Activated CD8-positive, alpha-beta T cell treated with anti-CD3 and anti-CD28 coated beads for 36 hours (primary cell): ENCODE data around the gene KCNG1. TPM values are rescaled to one million over a fixed set of nuclear protein-coding genes. Genes with fewer than 3 reads are reported as not detected.
A peak's percentile ranks its signal among the peaks of the same experiment; 100 is the strongest.

ENCODE experiments used
- ATAC-seq: fragments of 200-7000 bp; cut with Tn5 transposase; one replicate; pipeline ENCODE4 v1.10.0; 2021; ENCODE audit warnings: mild to moderate bottlenecking, moderate library complexity
- CTCF ChIA-PET: fragments of 350-600 bp; sonication (Branson Sonifier 250); formaldehyde crosslinking; loops from one replicate; lab custom pipeline; 2021; ENCODE audit warnings: antibody characterized with exemption; lab: Charles Lee
- POLR2A ChIA-PET: fragments of 350-600 bp; sonication (Branson Sonifier 250); formaldehyde crosslinking; loops from one replicate; lab custom pipeline; 2021; ENCODE audit warnings: antibody characterized with exemption; lab: Charles Lee
- DNase-seq: peaks from one replicate; pipeline ENCODE4 v3.0.0-alpha.2; 2020
- H3K27ac Mint-ChIP-seq: one replicate; pipeline ENCODE4 v1.8.0; 2021; ENCODE audit warnings: mild to moderate bottlenecking, mixed read lengths
- H3K27me3 Mint-ChIP-seq: one replicate; pipeline ENCODE4 v1.8.0; 2021; ENCODE audit warnings: mixed read lengths
- H3K36me3 Mint-ChIP-seq: one replicate; pipeline ENCODE4 v1.8.0; 2021; ENCODE audit warnings: low read depth, mixed read lengths
- H3K4me1 Mint-ChIP-seq: one replicate; pipeline ENCODE4 v1.8.0; 2021; ENCODE audit warnings: low read depth, mixed read lengths
- H3K4me3 Mint-ChIP-seq: one replicate; pipeline ENCODE4 v1.8.0; 2021; ENCODE audit warnings: mild to moderate bottlenecking, moderate library complexity, mixed read lengths
- H3K9me3 Mint-ChIP-seq: one replicate; pipeline ENCODE4 v1.8.0; 2021; ENCODE audit warnings: mixed read lengths
- intact Hi-C: fragments of 100-400 bp; cut with micrococcal nuclease; formaldehyde crosslinking; loops from one replicate; pipeline ENCODE4 v1.10.0; 2022
- total RNA-seq, 2 experiments: library from RNA; stranded (reverse); gene quantifications; one replicate each; pipeline ENCODE4 v1.2.3, GENCODE V29; 2021
- TF ChIP-seq, protein P1 (sequence below): fragments of 200-600 bp; IDR thresholded peaks from one replicate; pipeline ENCODE4 v1.8.0; 2022; ENCODE audit warnings: antibody characterized with exemption, mild to moderate bottlenecking

The KCNG1 gene
- total RNA-seq, 2 experiments from 2014 or later = 1.8 TPM

DNA sequence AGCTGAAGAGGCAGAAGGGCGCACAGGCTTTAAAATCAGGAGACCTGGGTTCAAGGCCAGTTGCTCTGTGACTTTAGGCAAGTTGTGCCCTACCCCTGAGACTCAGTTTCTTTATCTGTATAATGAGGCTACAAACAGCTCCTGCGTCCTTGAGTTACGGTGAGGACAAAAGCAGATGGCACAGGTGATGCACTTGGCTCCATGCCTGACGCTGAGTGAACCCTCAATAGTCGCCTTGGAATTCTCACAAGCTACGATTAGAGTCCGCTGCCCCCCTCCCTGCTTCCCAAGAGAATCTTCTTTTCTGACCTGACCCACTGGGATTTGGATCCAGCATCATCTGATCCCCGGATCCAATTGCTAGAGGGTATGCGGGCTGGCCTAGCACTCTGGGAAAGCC is 6.4 kb downstream of the KCNG1 start:
- Mint-ChIP-seq H3K36me3 (no peaks in the 10 kb centered on the region), H3K4me1 (no peaks in the 10 kb centered on the region), H3K9me3 (no peaks in the 10 kb centered on the region), H3K27ac (no peak overlapping the region), H3K27me3 (peaks cover 44% of the 10 kb centered on the region), H3K4me3 (no peak overlapping the region)
- ChIA-PET CTCF (interaction anchor here (1.1 to 2.3 kb wide), 5 partner anchors 9 to 579 kb away, joined by 3 to 13 read pairs (median 4); no protein-coding TSS in a partner anchor), POLR2A (interaction anchor here (1.1 kb wide), 1 partner anchor 8 kb away, joined by 3 read pairs; no protein-coding TSS in a partner anchor)
- no peak for DNase-seq
- intact Hi-C loops = no loop called here
- no peak for ATAC-seq
- TF ChIP-seq, protein P1, sequence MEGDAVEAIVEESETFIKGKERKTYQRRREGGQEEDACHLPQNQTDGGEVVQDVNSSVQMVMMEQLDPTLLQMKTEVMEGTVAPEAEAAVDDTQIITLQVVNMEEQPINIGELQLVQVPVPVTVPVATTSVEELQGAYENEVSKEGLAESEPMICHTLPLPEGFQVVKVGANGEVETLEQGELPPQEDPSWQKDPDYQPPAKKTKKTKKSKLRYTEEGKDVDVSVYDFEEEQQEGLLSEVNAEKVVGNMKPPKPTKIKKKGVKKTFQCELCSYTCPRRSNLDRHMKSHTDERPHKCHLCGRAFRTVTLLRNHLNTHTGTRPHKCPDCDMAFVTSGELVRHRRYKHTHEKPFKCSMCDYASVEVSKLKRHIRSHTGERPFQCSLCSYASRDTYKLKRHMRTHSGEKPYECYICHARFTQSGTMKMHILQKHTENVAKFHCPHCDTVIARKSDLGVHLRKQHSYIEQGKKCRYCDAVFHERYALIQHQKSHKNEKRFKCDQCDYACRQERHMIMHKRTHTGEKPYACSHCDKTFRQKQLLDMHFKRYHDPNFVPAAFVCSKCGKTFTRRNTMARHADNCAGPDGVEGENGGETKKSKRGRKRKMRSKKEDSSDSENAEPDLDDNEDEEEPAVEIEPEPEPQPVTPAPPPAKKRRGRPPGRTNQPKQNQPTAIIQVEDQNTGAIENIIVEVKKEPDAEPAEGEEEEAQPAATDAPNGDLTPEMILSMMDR = no peak

DNA sequence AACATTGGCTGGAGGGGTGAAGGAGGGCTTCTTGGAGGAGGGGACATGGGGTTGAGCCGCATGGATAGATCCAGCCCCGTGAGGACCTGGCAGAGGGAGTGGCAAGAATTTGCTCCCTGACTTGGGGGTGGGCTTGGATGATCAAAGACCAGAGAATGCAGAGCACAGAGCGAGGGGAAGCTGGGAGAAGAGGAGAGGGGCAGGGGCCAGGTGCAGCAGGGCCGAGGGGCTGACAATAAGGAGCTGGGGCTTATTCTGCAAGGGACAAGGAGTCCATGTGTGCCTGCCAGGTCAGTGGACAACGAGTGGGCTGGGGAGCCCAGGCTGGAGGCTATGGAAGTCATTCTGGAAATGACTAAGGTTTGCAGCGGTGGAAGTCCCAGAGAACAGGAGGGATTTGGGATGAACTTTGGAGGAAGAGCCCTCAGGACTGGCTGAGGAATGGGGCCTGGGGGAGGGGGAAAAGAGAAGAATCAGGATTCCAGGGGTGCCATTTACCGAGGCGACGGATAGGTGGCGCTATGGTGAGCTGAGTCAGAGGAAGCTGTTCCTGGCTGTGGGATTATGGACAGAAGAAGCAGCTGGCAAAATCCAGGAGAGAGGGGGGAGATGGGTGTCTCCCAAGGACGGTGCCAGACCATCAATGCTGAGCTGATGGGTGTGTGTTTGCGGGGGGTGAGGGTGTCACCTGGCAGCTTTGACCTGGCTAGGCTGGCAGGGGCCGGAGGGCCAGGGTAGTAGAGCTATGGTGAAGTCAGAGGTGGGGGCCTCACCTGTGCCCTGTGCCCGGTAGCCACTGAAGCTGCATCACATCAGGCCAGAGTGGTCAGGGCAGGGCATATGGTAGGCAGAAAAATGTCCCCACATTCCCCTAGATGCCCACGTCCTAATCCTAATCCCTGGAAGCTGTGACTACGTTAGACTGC is 7.8 kb downstream of the KCNG1 start:
- Mint-ChIP-seq H3K36me3 (no peaks in the 10 kb centered on the region), H3K27ac (no peak overlapping the region), H3K9me3 (no peaks in the 10 kb centered on the region), H3K4me1 (no peaks in the 10 kb centered on the region), H3K27me3 (peaks cover 32% of the 10 kb centered on the region), H3K4me3 (no peak overlapping the region)
- CTCF ChIA-PET = interaction anchor here (0.7 to 2.3 kb wide), 26 partner anchors 8 to 580 kb away, joined by 3 to 13 read pairs (median 4); partner anchors contain the start of gene BCAS4
- DNase-seq (peak; percentile 46), ATAC-seq (no peak)
- TF ChIP-seq, protein P1 = peak; percentile 78
- intact Hi-C loops = no loop called here
- POLR2A ChIA-PET = interaction anchor here (0.8 to 1.1 kb wide), 2 partner anchors 8 to 10 kb away, joined by 3 read pairs; partner anchors contain the start of gene KCNG1

DNA sequence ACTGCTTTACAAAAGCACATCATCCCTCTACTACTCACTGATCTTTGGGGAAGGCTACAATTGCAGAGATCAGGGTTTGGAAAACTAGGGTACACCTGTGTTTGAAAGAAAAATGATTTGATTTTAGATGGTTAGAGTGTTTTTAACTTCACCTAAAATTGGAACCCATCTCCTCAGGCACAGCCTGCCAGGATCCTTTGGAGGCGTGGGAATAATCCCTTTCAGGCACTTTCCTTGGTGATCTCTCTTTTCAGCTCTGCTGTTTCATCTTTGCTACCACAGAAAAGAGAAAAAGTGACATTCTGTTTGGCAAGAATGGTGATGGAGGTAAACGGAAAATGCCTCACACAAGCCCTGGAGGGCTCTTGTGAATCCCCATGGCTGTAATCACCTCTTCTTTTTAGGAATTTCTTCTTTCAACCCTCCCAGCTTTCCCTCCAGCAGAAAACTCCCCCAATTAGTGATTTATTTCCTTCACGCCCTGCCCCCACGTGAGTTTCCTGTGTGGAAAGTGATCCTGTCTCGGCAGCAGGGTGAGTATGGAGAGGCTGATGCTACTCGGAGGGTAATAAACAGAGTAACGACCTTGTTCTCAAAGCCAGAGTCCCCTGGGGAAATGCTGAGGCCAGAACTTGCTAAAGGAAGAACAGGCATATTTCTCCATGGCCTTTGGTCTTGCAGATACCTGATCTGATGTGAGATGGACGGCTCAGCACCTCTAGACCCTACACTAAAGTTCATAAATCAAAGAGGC is 9.2 kb downstream of the KCNG1 start:
- no peaks in the 10 kb centered on the region for H3K9me3 Mint-ChIP-seq
- ChIA-PET CTCF (interaction anchor here (2.2 kb wide), 1 partner anchor 8 kb away, joined by 12 read pairs; no protein-coding TSS in a partner anchor), POLR2A (no interaction called here)
- peaks cover 25% of the 10 kb centered on the region for H3K27me3 Mint-ChIP-seq
- no peak for DNase-seq
- H3K27ac Mint-ChIP-seq = no peak overlapping the region
- H3K4me1 Mint-ChIP-seq = no peaks in the 10 kb centered on the region
- H3K36me3 Mint-ChIP-seq = no peaks in the 10 kb centered on the region
- no peak for ATAC-seq
- no peak overlapping the region for H3K4me3 Mint-ChIP-seq
- TF ChIP-seq, protein P1 = no peak
- intact Hi-C loops = no loop called here

DNA sequence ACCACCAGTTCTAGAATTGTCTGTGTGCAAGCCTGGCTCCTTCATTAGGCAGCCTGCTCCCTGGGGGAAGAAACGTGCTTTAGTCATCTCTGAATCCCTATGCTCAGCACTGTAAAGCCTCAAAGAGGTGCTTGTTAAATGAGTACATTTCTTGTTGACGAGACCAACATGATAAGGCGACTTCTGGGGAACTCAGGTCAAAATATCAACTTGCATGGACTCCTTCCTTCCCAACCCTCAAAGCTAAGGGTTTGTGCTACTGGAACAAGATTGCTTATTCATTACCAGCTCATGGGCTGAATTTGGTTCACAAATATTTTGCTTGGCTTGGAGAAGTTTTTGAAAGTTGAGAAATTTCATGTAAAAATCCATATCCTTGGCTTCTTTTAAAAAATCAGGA is 10.6 kb downstream of the KCNG1 start:
- ChIA-PET POLR2A (no interaction called here), CTCF (interaction anchor here (0.9 kb wide), 1 partner anchor 295 kb away, joined by 3 read pairs; no protein-coding TSS in a partner anchor)
- Mint-ChIP-seq H3K27ac (no peak overlapping the region), H3K9me3 (no peaks in the 10 kb centered on the region), H3K27me3 (peaks cover 22% of the 10 kb centered on the region), H3K36me3 (no peaks in the 10 kb centered on the region), H3K4me1 (no peaks in the 10 kb centered on the region), H3K4me3 (no peak overlapping the region)
- no peak for DNase-seq
- no peak for ATAC-seq
- intact Hi-C loops = no loop called here
- TF ChIP-seq, protein P1 = no peak
